Mesodermal cell (in vitro differentiated cells): ENCODE measurements around the gene LRCH2.

Experiments used
- H3K27ac ChIP-seq: 2 replicates; pipeline ENCODE4 v1.7.0; 2013; ENCODE audit warnings: mild to moderate bottlenecking, low read depth, low read length, moderate library complexity; ENCODE audit not compliant: severe bottlenecking
- H3K36me3 ChIP-seq: 2 replicates; pipeline ENCODE4 v1.7.1; 2013; ENCODE audit warnings: mild to moderate bottlenecking, low read length, moderate library complexity; ENCODE audit not compliant: control insufficient read depth, insufficient read depth
- H3K4me1 ChIP-seq: one replicate; pipeline ENCODE4 v1.7.1; 2013; ENCODE audit warnings: mild to moderate bottlenecking, low read length; ENCODE audit not compliant: insufficient read depth, control insufficient read depth, poor library complexity, severe bottlenecking
- H3K4me3 ChIP-seq: 2 replicates; pipeline ENCODE4 v1.7.0; 2013; ENCODE audit warnings: low read length, control low read depth, mild to moderate bottlenecking; ENCODE audit not compliant: insufficient read depth, poor library complexity, severe bottlenecking; ENCODE audit errors: extremely low read depth
- H3K9me3 ChIP-seq: 2 replicates; pipeline ENCODE4 v1.7.1; 2013; ENCODE audit warnings: mild to moderate bottlenecking, low read length, moderate library complexity; ENCODE audit not compliant: control insufficient read depth
- WGBS, 2 experiments: methylation state at CpG; one replicate each; pipeline ENCODE4 v1.1.5; 2013; ENCODE audit warnings: missing lambda C conversion rate in 2 of 2; ENCODE audit not compliant: insufficient coverage in 2 of 2; 5-methylcytosine and 5-hydroxymethylcytosine counted together

LRCH2 gene

DNA sequence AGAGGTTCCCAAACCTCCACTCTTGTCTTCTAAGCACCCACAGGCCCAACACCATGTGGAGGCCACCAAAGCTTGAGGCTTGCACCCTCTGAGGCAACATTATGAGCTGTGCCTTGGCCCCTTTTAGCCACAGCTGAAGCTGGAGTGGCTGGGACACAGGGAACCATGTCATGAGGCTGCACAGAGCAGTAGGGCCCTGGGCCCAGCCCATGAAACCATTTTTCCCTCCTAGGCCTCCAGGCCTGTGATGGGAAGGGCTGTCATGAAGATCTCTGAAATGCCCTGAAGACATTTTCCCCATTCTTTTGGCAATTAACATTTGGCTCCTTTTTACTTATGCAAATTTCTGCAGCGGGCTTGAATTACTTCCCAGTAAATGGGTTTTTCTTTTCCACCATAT is 29.9 kb downstream of the LRCH2 start:
- 100% methylated on average over 1 of the region's 1 CpG; no CpG with 5 or more reads in 1 of the 2 experiments for WGBS, 2 experiments

DNA sequence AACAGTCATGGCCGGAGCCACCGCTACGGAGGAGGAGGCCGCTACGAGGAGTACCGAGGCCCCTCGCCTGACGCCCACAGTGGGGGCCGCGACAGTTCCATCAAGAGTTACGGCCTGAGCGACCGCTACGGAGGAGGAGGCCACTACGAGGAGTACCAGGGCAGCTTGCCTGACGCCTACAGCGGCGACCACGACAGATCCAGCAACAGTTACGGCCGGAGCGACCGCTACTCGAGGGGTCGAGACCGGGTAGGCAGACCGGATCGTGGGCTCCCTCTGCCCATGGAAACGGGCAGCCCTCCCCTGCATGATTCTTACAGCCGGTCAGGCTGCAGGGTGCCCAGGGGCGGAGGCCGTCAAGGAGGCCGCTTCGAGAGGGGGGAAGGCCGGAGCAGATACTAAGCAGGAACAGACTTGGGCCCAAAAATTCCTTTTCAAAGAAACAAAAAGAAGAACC is 41.6 kb downstream of the LRCH2 start:
- no peaks in the 10 kb centered on the region for H3K4me1 ChIP-seq
- H3K9me3 ChIP-seq: no peaks in the 10 kb centered on the region
- H3K4me3 ChIP-seq: no peak overlapping the region
- 90 to 100% methylated on average over 4 to 25 of the region's 35 CpGs for WGBS, 2 experiments
- H3K27ac ChIP-seq: no peak overlapping the region
- H3K36me3 ChIP-seq: no peaks in the 10 kb centered on the region

More for the DNA sequence above, 29.9 kb downstream of the LRCH2 start:
- Histone ChIP-seq H3K4me1 (no peaks in the 10 kb centered on the region), H3K4me3 (no peak overlapping the region), H3K9me3 (no peaks in the 10 kb centered on the region), H3K36me3 (no peaks in the 10 kb centered on the region), H3K27ac (no peak overlapping the region)

DNA sequence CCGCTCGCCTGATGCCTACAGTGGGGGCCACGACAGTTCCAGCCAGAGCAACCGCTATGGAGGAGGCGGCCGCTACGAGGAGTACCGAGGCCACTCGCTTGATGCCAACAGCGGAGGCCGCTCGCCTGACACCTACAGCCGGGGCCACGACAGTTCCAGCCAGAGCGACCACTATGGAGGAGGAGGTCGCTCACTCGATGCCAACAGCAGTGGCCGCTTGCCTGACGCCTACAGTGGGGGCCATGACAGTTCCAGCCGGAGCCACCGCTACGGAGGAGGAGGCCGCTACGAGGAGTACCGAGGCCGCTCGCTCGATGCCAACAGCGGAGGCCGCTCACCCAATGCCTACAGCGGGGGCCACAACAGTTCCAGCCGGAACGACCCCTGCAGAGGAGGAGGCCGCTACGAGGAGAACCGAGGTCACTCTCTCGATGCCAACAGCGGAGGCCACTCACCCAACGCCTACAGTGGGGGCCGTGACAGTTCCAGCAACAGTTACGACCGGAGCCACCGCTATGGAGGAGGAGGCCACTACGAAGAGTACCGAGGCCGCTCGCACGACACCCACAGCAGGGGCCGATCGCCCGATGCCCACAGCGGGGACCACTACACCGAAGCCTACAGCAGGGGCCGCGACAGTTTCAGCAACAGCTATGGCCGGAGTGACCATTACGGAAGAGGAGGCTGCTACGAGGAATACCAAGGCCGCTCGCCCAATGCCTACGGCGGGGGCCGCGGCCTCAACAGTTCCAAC is 42.2 kb downstream of the LRCH2 start:
- Histone ChIP-seq H3K4me3 (no peak overlapping the region), H3K9me3 (no peaks in the 10 kb centered on the region), H3K4me1 (no peaks in the 10 kb centered on the region), H3K27ac (no peak overlapping the region), H3K36me3 (no peaks in the 10 kb centered on the region)
- 92 to 93% methylated on average over 24 to 41 of the region's 64 CpGs for WGBS, 2 experiments

DNA sequence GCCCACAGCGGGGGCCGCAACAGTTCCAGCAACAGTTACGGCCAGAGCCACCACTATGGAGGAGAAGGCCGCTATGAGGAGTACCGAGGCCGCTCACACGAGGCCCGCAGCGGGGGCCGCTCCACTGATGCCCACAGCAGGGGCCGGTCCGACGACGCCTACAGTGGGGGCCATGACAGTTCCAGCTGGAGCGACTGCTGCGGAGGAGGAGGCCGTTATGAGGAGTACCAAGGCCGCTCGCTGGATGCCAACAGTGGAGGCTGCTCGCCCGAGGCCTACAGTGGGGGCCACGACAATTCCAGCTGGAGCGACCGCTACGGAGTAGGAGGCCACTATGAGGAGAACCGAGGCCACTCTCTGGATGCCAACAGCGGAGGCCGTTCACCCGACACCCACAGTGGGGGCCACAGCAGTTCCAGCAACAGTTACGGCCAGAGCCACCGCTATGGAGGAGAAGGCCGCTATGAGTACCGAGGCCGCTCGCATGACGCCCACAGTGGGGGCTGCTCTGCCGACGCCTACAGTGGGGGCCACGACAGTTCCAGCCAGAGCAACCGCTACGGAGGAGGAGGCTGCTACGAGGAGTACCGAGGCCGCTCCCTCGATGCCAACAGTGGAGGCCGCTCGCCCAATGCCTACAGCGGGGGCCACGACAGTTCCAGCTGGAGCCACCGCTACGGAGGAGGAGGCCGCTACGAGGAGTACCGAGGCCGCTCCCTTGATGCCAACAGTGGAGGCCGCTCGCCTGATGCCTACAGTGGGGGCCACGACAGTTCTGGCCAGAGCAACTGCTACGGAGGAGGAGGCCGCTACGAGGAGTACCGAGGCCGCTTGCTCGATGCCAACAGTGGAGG is 43.0 kb downstream of the LRCH2 start:
- Histone ChIP-seq H3K9me3 (no peaks in the 10 kb centered on the region), H3K36me3 (no peaks in the 10 kb centered on the region), H3K4me1 (no peaks in the 10 kb centered on the region), H3K4me3 (no peak overlapping the region), H3K27ac (no peak overlapping the region)
- WGBS, 2 experiments: 94 to 98% methylated on average over 22 to 45 of the region's 64 CpGs

DNA sequence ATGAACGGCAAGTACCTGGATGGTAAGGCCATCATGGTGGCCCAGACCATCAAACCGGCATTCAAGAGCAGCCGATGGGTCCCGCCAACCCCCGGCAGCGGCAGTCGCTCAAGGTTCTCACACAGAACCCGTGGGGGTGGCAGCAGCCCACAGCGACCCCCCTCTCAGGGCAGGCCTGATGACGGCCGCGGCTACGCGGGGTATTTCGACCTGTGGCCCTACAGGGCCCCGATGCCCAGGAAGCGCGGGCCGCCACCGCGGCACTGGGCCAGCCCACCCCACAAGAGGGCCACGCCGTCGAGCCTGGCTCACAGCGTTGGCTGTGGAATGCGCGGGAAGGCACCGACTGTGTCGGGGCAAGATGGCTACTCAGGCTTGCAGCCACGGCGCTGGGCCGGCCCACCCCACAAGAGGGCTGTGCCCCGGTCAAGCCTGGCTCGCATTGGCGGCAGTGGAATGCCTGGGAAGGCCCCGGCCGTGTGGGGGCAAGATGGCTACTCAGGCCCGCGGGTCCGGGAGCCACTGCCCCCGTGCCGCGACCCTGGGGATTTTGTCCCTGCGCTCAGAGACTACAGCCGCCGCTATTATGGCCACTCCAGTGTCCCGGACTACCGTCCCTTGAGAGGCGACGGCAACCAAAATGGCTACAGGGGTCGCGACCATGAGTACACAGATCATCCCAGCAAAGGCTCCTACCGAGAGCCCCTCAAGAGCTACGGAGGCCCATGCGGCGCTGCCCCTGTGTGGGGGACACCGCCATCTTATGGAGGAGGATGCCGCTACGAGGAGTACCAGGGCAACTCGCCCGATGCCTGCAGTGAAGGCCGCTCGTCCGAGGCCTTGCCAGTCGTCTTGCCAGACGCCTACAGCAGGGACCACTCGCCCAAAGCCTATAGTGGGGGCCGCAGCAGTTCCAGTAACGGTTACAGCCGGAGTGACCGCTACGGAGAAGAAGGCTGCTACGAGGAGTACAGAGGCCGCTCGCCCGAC is 44.0 kb downstream of the LRCH2 start:
- no peaks in the 10 kb centered on the region for H3K9me3 ChIP-seq
- no peak overlapping the region for H3K4me3 ChIP-seq
- H3K36me3 ChIP-seq: no peaks in the 10 kb centered on the region
- H3K27ac ChIP-seq: no peak overlapping the region
- H3K4me1 ChIP-seq: no peaks in the 10 kb centered on the region
- WGBS, 2 experiments: 91 to 97% methylated on average over 24 to 46 of the region's 76 CpGs

DNA sequence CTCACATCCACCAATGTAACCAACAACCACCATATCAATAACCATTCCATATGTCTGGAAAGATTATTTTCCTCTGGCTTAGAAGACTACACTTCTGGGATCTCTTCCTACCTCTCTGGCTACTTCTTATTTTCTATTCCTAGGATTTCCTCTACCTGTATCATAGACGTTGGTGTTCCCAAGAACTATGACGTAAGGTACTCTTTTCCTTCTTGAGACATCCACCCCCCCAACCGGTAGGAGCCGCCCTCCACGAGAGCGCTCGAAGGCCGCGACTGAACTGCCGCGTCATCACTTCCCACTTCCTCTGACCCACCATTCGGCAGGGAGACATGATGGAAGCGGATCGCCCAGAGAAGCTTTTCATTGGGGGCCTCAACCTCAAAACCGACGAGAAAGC is 44.8 kb downstream of the LRCH2 start, which contains the start of gene RBMXL3:
Gene RBMXL3, plus strand, starts transcription at position 301 of the 400 bp plus-strand sequence. Its CDS starts 32 bp downstream, at position 333.
- 99% methylated on average over 12 of the region's 16 CpGs; no CpG with 5 or more reads in 1 of the 2 experiments for WGBS, 2 experiments
- Histone ChIP-seq H3K9me3 (no peaks in the 10 kb centered on the region), H3K36me3 (no peaks in the 10 kb centered on the region), H3K4me1 (no peaks in the 10 kb centered on the region), H3K4me3 (no peak within 1 kb of the TSS), H3K27ac (no peak within 1 kb of the TSS)

DNA sequence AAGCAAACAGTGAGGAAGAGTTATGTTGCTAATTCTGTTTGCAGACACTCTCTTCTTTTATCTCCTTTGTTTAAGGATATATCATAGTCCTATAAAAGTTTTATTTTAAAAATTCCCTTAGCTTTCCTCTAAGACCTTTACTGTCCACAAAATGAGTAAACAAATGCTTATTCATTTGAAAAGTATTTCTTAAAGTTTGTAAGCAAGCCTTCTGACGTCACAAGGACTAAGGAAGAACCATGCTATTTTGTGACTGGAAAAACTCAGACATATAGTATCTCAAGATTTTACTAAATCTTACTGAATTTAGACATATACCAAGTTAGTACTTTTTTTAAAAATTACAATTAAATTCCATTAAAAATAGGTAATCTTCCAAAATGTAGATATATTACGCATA is 49.9 kb downstream of the LRCH2 start:
- WGBS, 2 experiments: no CpG with 5 or more reads among the region's 2 CpGs
- Histone ChIP-seq H3K9me3 (no peaks in the 10 kb centered on the region), H3K36me3 (no peaks in the 10 kb centered on the region), H3K4me1 (no peaks in the 10 kb centered on the region), H3K27ac (no peak overlapping the region), H3K4me3 (no peak overlapping the region)

DNA sequence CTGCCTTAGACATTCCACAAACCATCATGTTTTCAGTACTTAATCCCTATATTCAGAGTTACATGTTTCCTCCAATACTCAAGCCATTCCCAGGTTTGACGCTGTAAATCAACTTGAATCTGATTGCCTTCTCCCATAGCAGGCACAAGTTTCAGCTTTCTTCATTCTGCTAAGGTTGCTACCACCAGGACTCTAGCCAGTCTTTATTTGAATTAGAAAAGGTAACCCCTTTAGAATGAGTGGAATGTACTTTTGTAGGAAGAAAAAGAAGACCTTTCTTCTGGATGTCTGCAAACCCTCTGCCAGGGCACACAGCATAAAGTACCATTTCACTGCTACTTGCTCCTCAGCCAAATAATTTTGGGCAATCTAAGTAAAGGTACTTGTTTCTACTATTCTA is 55.4 kb downstream of the LRCH2 start:
- H3K27ac ChIP-seq: no peak overlapping the region
- 0% methylated on average over 1 of the region's 1 CpG; no CpG with 5 or more reads in 1 of the 2 experiments for WGBS, 2 experiments

DNA sequence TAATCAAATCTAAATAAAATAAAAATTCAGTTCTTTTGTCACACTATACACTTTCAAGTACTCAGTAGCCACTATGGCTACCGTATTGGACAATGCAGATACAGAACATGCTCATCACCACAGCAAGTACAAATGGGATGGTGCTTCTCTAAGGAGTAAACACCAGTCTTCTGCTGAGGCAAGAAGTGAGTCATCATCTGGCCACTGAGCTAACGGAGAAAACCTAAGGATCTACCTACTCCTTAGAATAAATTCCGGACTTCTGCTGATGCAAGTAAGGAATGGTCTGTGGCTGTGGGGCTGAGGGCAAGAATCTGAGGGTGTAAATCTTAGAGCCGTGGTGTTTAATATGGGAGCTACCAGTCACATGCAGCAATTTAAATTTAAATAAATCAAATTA is 56.0 kb downstream of the LRCH2 start:
- no CpG with 5 or more reads among the region's 4 CpGs for WGBS, 2 experiments
- no peaks in the 10 kb centered on the region for H3K36me3 ChIP-seq
- no peaks in the 10 kb centered on the region for H3K4me1 ChIP-seq
- no peaks in the 10 kb centered on the region for H3K9me3 ChIP-seq
- no peak overlapping the region for H3K4me3 ChIP-seq
- no peak overlapping the region for H3K27ac ChIP-seq

More for the DNA sequence above, 55.4 kb downstream of the LRCH2 start:
- H3K9me3 ChIP-seq: no peaks in the 10 kb centered on the region
- no peak overlapping the region for H3K4me3 ChIP-seq
- no peaks in the 10 kb centered on the region for H3K4me1 ChIP-seq
- H3K36me3 ChIP-seq: no peaks in the 10 kb centered on the region

DNA sequence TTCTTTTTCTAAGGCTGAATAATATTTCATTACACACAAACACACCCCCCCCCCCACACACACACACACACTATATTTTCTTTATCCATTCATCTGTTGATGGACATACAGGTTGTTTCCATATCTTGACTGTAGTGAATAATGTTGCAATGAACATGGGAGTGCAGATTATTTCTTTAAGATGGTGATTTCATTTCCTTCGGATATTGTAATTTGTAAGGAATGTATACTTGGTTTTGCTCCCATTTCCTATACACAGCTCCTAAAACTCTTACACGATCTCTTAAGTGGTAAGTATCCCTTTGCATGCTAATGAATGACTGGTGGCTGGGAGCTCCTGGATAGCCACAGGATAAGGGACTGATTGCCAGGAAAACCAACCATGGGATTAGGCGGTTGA is 59.3 kb downstream of the LRCH2 start:
- Histone ChIP-seq H3K9me3 (no peaks in the 10 kb centered on the region), H3K4me3 (no peak overlapping the region), H3K36me3 (no peaks in the 10 kb centered on the region), H3K27ac (no peak overlapping the region), H3K4me1 (no peaks in the 10 kb centered on the region)
- WGBS, 2 experiments: no CpG with 5 or more reads among the region's 3 CpGs
